PC-3 (cell line): ENCODE results near the gene SP9.

ENCODE experiments used
- CTCF ChIP-seq: fragments of 300-600 bp; sonication (generic); conservative IDR thresholded peaks from 2 replicates; pipeline ENCODE4 v1.5.1; 2017; ENCODE audit warnings: antibody characterized with exemption, low read depth, mild to moderate bottlenecking, low read length
- EZH2 ChIP-seq: fragments of 300-600 bp; sonication (generic); IDR thresholded peaks from one replicate; pipeline ENCODE4 v1.6.1; 2017; ENCODE audit warnings: antibody characterized with exemption, mild to moderate bottlenecking, low read length; ENCODE audit not compliant: unreplicated experiment
- EZH2phosphoT487 ChIP-seq: fragments of 300-600 bp; sonication (generic); IDR thresholded peaks from 2 replicates; pipeline ENCODE4 v1.6.1; 2018; ENCODE audit warnings: mild to moderate bottlenecking, antibody characterized with exemption, low read length, borderline replicate concordance

- no peak for TF ChIP-seq CTCF
- no peak for TF ChIP-seq EZH2phosphoT487
- TF ChIP-seq EZH2: no peak
Measured at GRCh38 chr2:174364628-174365027, 29.9 kb downstream of the SP9 start.
